RWPE1 (cell line): ENCODE data around the gene CDX1.

ENCODE experiments used
- CTCF ChIA-PET: fragments of 350-600 bp; sonication (Branson Sonifier 250); formaldehyde crosslinking; extraction: SDS; loops from one replicate; lab custom pipeline; 2021; lab: Yijun Ruan, JAX
- POLR2A ChIA-PET: fragments of 400-600 bp; formaldehyde crosslinking; extraction: SDS; loops from one replicate; lab custom pipeline; 2020; ENCODE audit warnings: antibody characterized with exemption; ENCODE audit not compliant: low non-redundant PET; lab: Yijun Ruan, JAX
- DNase-seq: peaks from one replicate; pipeline ENCODE4 v3.0.0; 2012; ENCODE audit warnings: low spot score
- H3K27ac ChIP-seq: fragments of 450-650 bp; 2 replicates; pipeline ENCODE4 v1.5.1; 2017
- CTCF ChIP-seq: fragments of 450-650 bp; conservative IDR thresholded peaks from 2 replicates; pipeline ENCODE4 v1.5.1; 2017; ENCODE audit warnings: low read depth, mild to moderate bottlenecking

CDX1 gene

GRCh38 chr5:150215979-150216944, 49.7 kb downstream of the CDX1 start:
- no peak overlapping the region for H3K27ac ChIP-seq
- POLR2A ChIA-PET, result no interaction called here
- TF ChIP-seq CTCF, result no peak
- no peak for DNase-seq
- CTCF ChIA-PET, result interaction anchor here (0.5 to 0.7 kb wide), 5 partner anchors 28 to 378 kb away, joined by 3 read pairs; no protein-coding TSS in a partner anchor

- POLR2A ChIA-PET, result no interaction called here
- TF ChIP-seq CTCF, result no peak
- CTCF ChIA-PET, result interaction anchor here (0.6 to 2.0 kb wide), 6 partner anchors 8 to 133 kb away, joined by 3 to 10 read pairs (median 4); no protein-coding TSS in a partner anchor
- no peak for DNase-seq
- no peak overlapping the region for H3K27ac ChIP-seq
Measured at GRCh38 chr5:150217038-150217437, 50.5 kb downstream of the CDX1 start.

- peak; percentile 95 for TF ChIP-seq CTCF
- ChIA-PET CTCF (interaction anchor here (0.6 to 2.0 kb wide), 35 partner anchors 8 to 582 kb away, joined by 3 to 16 read pairs (median 4); no protein-coding TSS in a partner anchor), POLR2A (no interaction called here)
Measured at GRCh38 chr5:150217873-150218692, 51.5 kb downstream of the CDX1 start.

GRCh38 chr5:150218693-150219035, 52.1 kb downstream of the CDX1 start:
- no peak for TF ChIP-seq CTCF
- POLR2A ChIA-PET, result no interaction called here

More at GRCh38 chr5:150217873-150218692, 51.5 kb downstream of the CDX1 start:
- no peak overlapping the region for H3K27ac ChIP-seq
- peak; percentile 91 for DNase-seq

GRCh38 chr5:150219142-150219541, 52.6 kb downstream of the CDX1 start:
- no peak overlapping the region for H3K27ac ChIP-seq
- TF ChIP-seq CTCF, result no peak
- CTCF ChIA-PET, result interaction anchor here (0.7 to 2.0 kb wide), 13 partner anchors 11 to 214 kb away, joined by 3 to 16 read pairs (median 5); no protein-coding TSS in a partner anchor
- POLR2A ChIA-PET, result no interaction called here
- peak; percentile 34 for DNase-seq

More at GRCh38 chr5:150218693-150219035, 52.1 kb downstream of the CDX1 start:
- DNase-seq, result no peak
- CTCF ChIA-PET, result interaction anchor here (0.6 to 2.0 kb wide), 34 partner anchors 9 to 582 kb away, joined by 3 to 16 read pairs (median 4); no protein-coding TSS in a partner anchor
- no peak overlapping the region for H3K27ac ChIP-seq

GRCh38 chr5:150219861-150220260, 53.3 kb downstream of the CDX1 start:
- ChIA-PET CTCF (interaction anchor here (1.1 to 1.8 kb wide), 4 partner anchors 11 to 229 kb away, joined by 3 to 16 read pairs (median 4); no protein-coding TSS in a partner anchor), POLR2A (no interaction called here)
- TF ChIP-seq CTCF, result no peak

More at GRCh38 chr5:150219861-150220260, 53.3 kb downstream of the CDX1 start:
- no peak for DNase-seq
- H3K27ac ChIP-seq, result no peak overlapping the region
